ENCODE measurements around the gene ZNF10.

The ZNF10 gene

GRCh38 chr12:133192847-133193246 lies 62.4 kb downstream of the ZNF10 start:
- DNase-seq, result no peak

- no peak for DNase-seq
These were observed 71.5 kb downstream of the ZNF10 start for GRCh38 chr12:133201888-133202287.

- no peak for DNase-seq
These were observed 72.3 kb downstream of the ZNF10 start for GRCh38 chr12:133202493-133203343.

GRCh38 chr12:133203344-133204263 lies 73.2 kb downstream of the ZNF10 start:
- DNase-seq, result no peak

- no peak for DNase-seq
These were observed 73.8 kb downstream of the ZNF10 start for GRCh38 chr12:133204264-133204603.

GRCh38 chr12:133206390-133206789 lies 76.0 kb downstream of the ZNF10 start:
- DNase-seq, result no peak

Measured in amygdala (tissue), 56 donors.